NCI-H2171 (cell line): ENCODE data around the gene MUC5AC.
"Not testable (repeated sequence)": the region's sequence is repeated elsewhere in the genome, so short reads cannot be mapped to it uniquely, and the experiment has no call there.

Experiments used
- DNase-seq: peaks from one replicate; lab custom pipeline; 2025; lab: John Stamatoyannopoulos, UW

Gene MUC5AC

DNA sequence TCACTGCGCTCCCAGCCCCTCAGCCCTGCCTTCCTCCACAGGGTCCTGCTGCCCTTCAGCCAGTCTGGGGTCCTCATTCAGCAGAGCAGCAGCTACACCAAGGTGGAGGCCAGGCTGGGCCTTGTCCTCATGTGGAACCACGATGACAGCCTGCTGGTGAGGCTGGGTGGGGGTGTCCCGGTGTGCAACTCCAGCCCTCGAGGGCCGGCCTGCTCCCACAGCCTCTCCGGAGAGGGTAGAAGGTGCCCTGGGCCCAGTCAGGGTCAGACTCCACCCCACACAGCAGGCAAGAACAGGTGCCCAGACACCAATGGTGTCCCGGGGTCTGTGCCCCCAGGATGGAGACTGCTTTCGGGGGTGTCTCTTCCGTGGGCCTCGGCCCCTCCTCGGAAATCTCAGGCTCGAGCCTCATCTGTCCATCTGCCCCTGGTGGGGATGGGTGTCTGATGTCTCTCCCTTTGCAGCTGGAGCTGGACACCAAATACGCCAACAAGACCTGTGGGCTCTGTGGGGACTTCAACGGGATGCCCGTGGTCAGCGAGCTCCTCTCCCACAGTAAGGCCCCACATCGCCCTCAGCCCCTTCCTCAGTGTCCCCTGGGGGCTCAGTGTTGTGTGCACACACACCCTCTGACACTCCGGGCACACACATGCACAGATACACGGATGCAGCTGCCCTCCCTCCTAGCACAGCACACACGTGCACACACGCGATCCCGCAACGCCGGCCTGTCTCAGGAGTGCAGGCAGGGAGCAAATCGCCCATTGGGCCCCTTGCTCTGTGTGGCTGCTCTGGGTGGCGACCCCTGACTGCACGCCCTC lies 4.9 kb downstream of the MUC5AC start:
- DNase-seq: no peak

DNA sequence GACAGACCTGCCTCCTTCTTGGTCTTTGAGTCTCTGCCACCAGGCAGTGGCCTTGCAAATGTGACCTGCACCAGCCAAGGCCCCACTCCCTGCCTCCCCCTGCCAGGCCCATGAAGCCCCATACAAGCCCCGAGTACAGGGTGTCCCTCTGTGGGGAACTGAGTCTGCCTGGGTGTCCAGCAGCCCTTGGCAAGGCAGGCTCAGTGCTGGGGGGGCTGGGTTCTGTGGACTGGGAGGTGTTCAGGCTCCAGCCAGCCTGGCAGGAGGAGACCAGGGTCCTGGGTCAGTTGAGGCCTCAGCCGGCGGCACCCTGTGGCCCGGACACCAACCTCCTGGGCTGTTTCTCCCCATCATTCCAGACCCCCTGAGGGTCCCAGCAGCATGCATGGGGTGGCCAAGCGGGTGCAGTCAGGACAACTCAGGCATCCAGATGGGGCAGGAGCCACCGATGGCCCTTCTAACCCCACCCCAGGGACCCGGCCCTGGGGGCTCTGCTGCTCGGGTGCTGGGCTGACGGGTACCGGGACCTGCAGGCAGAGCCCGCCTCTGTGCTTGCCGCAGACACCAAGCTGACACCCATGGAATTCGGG lies 5.7 kb downstream of the MUC5AC start:
- no peak for DNase-seq

DNA sequence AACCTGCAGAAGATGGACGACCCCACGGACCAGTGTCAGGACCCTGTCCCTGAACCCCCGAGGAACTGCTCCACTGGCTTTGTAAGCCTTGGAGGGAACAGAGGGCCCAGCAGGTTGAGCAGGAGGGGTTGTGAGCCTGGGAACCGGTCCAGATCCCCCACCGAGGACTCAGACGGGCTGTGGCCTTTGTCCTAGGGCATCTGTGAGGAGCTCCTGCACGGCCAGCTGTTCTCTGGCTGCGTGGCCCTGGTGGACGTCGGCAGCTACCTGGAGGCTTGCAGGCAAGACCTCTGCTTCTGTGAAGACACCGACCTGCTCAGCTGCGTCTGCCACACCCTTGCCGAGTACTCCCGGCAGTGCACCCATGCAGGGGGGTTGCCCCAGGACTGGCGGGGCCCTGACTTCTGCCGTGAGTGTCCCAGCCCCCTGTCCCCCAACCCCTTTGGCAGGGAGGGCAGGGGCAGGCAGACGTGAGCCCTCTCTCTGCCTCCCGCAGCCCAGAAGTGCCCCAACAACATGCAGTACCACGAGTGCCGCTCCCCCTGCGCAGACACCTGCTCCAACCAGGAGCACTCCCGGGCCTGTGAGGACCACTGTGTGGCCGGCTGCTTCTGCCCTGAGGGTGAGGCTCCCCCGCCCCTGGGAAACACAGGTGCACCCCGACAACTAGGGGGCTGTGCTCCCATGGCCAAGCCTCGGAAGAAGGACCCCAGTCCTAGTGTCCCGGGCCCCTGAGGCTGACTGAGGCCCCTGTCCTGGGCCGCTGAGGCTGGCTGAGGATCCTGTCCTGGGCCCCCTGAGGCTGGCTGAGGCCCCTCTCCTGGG lies 6.4 kb downstream of the MUC5AC start:
- no peak for DNase-seq

DNA sequence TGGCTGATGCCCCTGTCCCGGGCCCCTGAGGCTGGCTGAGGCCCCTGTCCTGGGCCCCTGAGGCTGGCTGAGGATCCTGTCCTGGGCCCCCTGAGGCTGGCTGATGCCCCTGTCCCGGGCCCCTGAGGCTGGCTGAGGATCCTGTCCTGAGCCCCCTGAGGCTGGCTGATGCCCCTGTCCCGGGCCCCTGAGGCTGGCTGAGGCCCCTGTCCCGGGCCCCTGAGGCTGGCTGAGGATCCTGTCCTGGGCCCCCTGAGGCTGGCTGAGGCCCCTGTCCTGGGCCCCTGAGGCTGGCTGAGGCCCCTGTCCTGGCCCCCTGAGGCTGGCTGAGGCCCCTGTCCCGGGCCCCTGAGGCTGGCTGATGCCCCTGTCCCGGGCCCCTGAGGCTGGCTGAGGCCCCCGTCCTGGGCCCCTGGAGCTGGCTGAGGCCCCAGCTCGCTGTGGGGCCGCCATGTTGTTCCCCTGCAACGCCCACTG lies 7.1 kb downstream of the MUC5AC start:
- DNase-seq: not testable (repeated sequence)

DNA sequence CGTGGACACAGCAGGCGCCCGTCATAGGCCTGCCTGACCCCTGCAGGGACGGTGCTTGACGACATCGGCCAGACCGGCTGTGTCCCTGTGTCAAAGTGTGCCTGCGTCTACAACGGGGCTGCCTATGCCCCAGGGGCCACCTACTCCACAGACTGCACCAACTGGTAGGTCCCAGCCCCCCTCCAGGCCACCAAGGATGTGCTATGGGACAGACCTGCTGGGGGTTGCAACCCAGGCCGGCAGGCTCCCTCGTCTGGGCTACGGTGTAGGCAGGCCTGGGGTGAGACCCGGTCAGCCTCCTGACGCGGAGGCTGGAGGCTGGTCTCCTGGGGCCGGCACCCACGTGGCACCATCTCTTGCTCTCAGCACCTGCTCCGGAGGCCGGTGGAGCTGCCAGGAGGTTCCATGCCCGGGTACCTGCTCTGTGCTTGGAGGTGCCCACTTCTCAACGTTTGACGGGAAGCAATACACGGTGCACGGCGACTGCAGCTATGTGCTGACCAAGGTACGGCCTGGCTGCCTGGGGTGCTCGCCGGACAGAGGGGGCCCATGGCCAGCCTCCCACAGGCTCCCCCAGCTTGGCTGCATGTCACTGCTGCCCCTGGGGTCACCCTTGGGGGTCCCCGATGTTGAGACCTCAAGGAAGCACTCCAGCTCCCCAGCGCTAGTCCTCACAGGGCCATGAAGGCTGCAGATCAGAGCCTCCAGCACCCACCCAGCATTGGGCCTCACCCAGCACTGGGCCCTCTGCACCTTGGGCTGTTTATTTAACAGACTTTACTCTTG lies 7.7 kb downstream of the MUC5AC start:
- DNase-seq: no peak

DNA sequence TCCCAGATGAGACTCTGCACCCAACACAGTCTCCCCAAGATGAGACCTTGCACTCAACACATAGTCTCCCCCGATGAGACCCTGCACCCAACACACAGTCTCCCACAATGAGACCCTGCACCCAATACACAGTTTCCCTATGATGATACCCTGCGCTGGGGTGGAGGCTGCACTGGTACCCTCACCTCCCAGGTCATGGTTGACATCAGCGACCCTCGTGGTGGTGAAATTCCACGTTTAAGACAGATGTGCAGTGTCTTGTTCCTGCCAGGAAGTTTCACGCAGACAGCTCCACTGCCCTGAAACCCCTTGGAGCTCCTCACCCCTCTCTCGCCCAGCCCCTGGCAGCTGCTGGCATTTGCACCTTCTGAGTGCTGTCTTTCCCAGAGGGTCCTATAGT lies 9.5 kb downstream of the MUC5AC start:
- DNase-seq: no peak

DNA sequence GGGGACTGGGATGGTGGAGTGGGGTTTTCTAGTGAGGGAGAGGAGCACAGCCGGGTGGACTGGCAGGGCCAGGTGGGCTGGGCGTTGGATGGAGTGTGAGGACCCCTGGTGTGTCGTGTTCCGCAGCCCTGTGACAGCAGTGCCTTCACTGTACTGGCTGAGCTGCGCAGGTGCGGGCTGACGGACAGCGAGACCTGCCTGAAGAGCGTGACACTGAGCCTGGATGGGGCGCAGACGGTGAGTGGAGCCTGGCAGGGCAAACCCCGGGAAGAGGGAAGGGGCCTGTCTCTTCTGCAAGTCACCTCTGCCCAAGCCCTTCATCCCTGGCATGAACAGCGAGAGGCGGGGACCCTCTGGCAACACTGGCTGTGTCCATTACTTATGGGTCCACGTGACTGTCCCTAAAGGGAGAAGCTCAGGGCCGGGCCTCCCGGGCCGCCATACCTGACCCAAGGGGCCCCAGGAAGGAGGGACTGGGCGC lies 10.0 kb downstream of the MUC5AC start:
- no peak for DNase-seq

DNA sequence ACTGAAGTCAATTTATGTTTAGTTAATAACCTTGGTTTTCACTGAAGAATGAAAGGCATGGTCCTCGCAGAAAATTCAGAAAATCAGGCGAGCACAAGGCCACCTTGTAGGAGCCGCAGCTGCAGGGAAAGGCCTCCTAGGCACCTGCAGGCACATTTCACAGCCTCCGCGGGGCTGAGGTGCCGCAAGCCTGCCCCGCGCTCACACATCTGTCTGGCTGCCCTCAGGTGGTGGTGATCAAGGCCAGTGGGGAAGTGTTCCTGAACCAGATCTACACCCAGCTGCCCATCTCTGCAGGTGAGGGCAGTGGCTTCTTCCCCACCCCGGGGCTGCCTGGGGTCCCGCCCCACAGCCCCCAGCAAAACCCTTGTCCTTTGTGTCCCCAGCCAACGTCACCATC lies 10.5 kb downstream of the MUC5AC start:
- no peak for DNase-seq

DNA sequence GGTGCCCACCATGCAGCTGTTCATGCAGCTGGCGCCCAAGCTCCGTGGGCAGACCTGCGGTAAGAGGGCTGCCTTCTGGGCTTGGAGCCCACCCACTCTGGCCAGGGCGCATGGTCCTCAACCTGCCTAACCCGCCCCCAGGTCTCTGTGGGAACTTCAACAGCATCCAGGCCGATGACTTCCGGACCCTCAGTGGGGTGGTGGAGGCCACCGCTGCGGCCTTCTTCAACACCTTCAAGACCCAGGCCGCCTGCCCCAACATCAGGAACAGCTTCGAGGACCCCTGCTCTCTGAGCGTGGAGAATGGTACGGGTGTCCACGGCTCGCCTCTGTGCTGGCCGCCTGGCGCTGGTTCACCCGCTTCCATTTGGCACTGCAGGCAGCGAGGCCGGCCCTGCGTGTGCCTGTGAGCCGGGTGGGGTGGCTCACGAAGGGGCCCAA lies 11.0 kb downstream of the MUC5AC start:
- no peak for DNase-seq

DNA sequence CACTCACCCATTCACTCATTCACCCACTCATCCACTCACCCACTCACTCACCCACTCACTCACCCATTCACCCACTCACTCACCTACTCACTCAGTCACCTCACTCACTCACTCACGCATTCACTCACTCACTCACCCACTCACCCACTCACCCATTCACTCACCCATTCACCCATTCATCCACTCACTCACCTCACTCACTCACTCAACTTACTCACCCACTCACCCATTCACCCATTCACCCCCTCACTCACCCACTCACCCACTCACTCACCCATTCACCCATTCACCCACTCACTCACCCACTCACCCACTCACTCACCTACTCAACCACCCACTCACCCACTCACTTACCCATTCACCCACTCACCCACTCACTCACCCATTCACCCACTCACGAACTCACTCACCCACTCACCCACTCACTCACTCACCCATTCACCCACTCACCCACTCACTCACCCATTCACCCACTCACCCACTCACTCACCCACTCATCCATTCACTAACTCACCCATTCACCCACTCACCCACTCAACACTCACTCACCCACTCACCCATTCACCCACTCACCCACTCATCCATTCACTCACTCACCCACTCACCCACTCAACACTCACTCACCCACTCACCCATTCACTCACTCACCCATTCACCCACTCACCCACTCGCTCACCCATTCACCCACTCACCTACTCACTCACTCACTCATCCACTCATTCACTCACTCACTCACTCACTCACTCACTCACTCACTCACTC lies 13.7 kb downstream of the MUC5AC start:
- DNase-seq: no peak

DNA sequence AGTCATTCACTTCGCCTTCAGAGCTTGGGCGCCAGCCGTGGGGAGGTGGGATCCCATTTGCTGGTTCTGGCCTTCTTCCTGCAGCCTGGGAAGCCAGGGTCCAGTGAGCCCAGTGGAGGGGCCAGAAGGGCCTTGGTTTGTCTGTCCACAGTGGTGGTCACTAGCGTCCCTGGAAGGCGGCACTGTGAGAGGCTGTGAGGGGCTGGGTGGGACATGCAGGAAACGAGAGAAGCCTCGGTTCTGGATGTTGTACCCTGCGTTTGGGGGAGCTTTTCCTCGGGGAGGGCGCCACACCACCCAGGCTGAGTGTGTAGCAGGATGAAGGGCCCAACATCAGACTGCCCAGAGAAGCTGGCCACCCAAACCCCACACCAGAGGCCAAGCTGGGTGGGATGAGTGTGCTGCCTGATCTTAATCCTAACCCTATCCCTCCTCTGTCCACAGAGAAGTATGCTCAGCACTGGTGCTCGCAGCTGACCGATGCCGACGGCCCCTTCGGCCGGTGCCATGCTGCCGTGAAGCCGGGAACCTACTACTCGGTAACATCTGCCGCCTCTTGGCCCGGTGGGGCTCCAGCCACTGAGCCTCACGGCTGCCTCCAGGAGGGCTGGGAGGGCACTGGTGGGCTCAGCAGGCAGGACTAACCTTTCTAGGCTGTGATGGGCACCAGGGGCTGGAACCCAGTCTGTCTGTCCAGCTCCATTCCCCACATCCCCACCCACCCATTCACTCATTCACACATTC lies 14.4 kb downstream of the MUC5AC start:
- DNase-seq: no peak

DNA sequence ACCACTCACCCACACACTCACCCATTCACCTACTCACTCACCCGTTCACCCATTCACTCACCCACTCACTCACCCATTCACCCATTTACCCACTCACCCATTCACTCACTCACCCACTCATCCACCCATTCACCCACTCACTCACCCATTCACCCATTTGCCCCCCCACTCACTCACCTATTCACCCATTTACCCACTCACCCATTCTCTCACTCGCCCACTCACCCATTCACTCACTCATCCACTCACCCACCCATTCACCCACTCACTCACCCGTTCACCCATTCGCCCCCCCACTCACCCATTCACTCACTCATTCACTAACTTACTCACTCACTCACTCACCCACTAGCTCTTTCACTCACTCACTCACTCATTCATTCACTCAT lies 15.0 kb downstream of the MUC5AC start:
- DNase-seq: no peak

DNA sequence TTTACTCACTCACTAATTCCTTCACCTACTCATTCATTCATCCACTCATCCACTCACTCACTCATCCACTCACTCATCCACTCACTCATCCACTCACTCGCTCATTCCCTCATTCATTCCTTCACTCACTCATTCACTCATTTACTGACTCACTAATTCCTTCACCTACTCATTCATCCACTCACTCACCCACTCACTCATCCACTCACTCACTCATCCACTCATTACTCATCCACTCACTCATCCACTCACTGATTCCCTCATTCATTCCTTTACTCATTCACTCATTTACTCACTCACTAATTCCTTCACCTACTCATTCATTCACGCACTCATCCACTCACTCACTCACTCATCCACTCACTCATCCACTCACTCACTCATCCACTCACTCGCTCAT lies 15.6 kb downstream of the MUC5AC start:
- DNase-seq: not testable (repeated sequence)

DNA sequence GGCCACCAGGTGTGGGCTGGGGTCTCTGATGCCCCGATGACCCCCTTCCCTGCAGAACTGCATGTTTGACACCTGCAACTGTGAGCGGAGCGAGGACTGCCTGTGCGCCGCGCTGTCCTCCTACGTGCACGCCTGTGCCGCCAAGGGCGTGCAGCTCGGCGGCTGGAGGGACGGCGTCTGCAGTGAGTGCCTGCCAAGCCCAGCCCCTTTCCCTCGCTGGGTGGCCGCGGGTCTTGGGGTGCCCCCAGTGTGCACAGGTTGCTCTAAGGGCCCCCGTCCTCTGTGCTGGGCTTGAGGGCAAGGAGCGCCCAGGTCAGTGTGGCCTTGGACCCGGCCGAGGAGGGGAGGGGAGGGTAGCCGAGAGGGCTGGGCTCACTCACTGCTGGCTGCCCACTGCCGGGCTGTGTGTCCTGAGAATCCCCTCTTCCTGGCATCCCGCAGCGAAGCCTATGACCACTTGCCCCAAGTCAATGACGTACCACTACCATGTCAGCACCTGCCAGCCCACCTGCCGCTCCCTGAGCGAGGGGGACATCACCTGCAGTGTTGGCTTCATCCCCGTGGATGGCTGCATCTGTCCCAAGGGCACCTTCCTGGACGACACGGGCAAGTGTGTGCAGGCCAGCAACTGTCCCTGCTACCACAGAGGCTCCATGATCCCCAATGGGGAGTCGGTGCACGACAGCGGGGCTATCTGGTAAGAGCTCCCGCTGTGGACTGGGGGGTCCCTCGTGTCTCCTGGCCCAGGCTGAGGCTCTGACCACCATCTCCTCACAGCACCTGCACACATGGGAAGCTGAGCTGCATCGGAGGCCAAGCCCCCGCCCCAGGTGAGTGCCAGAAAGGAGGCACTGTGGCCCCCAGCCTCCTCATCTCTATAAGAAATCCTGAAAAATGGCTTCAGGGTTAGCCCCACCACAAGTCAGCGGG lies 17.0 kb downstream of the MUC5AC start:
- DNase-seq: no peak

DNA sequence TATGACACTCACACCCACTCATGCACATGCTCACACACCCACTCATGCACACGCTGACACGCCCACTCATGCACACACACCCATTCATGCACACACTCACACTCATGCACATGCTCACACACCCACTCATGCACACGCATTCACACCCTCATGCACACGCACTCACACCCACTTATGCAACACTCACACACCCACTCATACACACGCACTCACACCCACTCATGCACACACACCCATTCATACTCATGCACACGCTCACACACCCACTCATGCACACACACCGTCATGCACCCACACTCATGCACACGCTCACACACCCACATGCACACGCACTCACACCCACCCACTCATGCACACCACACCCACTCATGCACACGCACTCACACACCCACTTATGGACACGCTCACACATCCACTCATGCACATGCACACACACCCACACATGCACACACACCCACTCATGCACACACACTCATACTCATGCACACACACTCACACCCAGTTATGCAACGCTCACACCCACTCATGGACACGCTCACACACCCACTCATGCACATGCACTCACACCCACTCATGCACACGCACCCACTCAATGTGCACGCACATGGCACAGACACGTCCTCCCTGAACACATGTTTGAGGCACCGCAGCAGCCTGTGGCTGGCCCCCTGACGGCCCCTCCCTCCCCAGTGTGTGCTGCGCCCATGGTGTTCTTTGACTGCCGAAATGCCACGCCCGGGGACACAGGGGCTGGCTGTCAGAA lies 17.9 kb downstream of the MUC5AC start:
- DNase-seq: no peak

DNA sequence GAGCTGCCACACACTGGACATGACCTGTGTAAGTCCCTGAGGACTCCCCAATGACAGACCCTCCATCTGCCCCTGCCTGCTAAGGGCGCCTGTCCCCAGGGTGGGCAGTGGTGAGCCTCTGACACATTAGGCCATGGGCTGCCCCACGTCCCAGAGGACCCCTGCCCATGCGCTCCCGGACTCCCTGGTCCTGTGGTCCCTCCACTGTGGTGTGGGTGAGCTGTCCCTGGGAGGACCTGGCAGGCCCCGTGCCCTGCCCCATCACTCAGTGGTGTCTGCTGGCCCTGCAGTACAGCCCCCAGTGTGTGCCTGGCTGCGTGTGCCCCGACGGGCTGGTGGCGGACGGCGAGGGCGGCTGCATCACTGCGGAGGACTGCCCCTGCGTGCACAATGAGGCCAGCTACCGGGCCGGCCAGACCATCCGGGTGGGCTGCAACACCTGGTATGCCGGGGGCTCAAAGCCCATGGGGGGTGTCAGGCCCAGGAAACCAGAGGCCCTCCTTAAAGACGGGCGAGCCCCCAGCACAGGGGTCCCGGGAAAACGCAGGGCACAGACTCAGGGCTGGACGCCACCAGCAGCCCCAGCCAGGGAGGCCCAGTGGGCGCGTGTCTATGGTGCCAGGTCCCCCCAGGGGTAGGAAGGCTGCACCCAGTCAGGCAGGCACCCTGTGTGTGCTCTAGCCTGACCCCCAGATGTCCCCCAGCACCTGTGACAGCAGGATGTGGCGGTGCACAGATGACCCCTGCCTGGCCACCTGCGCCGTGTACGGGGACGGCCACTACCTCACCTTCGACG lies 18.7 kb downstream of the MUC5AC start:
- no peak for DNase-seq

DNA sequence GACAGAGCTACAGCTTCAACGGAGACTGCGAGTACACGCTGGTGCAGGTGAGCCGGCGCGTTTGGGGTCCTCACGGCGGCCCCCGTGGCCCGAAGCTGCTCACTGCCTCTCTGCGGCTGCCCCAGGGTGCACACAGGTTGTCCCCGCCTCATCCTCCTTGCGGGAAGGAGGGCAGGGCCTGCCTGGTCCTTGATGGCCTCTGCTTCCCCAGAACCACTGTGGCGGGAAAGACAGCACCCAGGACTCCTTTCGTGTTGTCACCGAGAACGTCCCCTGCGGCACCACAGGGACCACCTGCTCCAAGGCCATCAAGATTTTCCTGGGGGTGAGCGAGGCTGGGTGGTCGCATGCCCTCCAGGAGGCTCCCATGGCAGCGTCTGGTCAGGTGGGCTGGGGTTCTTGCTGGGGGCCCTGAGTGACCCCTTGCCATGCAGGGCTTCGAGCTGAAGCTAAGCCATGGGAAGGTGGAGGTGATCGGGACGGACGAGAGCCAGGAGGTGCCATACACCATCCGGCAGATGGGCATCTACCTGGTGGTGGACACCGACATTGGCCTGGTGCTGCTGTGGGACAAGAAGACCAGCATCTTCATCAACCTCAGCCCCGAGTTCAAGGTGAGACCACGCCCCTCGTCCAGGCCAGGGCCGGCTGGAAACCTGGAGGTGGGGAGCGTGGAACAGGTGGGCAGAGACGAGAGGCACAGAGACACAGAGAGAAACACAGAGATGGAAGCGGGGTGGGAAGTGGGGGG lies 19.4 kb downstream of the MUC5AC start:
- no peak for DNase-seq
